Thyroid gland (tissue), 4 donors: Measurements from ENCODE around the gene TNFSF4.

Experiments
- CTCF ChIP-seq, 6 experiments: fragments of 200-600 bp in 3 of 6; fragments of 450-650 bp in 3 of 6; sonication (generic) in 3 of 6; IDR thresholded peaks; one replicate each; pipeline ENCODE4 v1.5.1; 2016 to 2019; ENCODE audit warnings: antibody characterized with exemption in 6 of 6, mild to moderate bottlenecking in 2 of 6, inconsistent platforms in 1 of 6, moderate library complexity in 1 of 6
- POLR2A ChIP-seq, 2 donors: fragments of 450-650 bp; IDR thresholded peaks; one replicate each; pipeline ENCODE4 v1.6.1; 2017; ENCODE audit warnings: antibody characterized with exemption in 2 of 2, mild to moderate bottlenecking in 2 of 2, moderate library complexity in 1 of 2

- TF ChIP-seq CTCF (IDR thresholded peaks at IDR 0.05) (no peak), POLR2A (IDR thresholded peaks at IDR 0.05) (no peak)
These were observed 33.5 kb upstream of the TNFSF4 start for GRCh38 chr1:173240609-173241008.
